Bronchial epithelial cell (primary cell): Measurements from ENCODE around the gene MDM2. TPM values are rescaled to one million over a fixed set of nuclear protein-coding genes. Genes with fewer than 3 reads are reported as not detected.
A peak's percentile ranks its signal among the peaks of the same experiment; 100 is the strongest.

Source experiments
- DNase-seq: peaks from one replicate; pipeline ENCODE4 v3.0.0-alpha.2; 2010; ENCODE audit warnings: low read depth
- FAIRE-seq: peaks from 2 replicates; lab custom pipeline; 2011; peaks lifted over from hg19 to GRCh38; lab: Jason Lieb, UNC
- H3K27me3 ChIP-seq: 2 replicates; pipeline ENCODE4 v1.5.1; 2011; ENCODE audit warnings: low read length; ENCODE audit not compliant: control insufficient read depth, insufficient read depth
- H3K36me3 ChIP-seq: 2 replicates; pipeline ENCODE4 v1.5.1; 2011; ENCODE audit warnings: low read length; ENCODE audit not compliant: control insufficient read depth, insufficient read depth
- H3K4me3 ChIP-seq: 2 replicates; pipeline ENCODE4 v1.5.1; 2011; ENCODE audit warnings: mild to moderate bottlenecking, low read depth, low read length, control low read depth
- CTCF ChIP-seq: IDR thresholded peaks from 2 replicates; pipeline ENCODE4 v1.5.1; 2011; ENCODE audit warnings: mild to moderate bottlenecking, moderate library complexity, low read length, control low read depth, inconsistent platforms; ENCODE audit not compliant: insufficient read depth, severe bottlenecking
- total RNA-seq: library from RNA; depleted of rRNA; stranded (reverse); fragments of >200 nt; gene quantifications from 2 replicates; pipeline ENCODE4 v1.2.1, GENCODE V29; 2014

The MDM2 gene
- total RNA-seq, 1 donor from 2014 or later: 116 TPM

GRCh38 chr12:68854554-68854953 is 46.6 kb downstream of the MDM2 start:
- H3K27me3 ChIP-seq: no peaks in the 10 kb centered on the region
- DNase-seq (no peak), FAIRE-seq (no peak)
- no peak for TF ChIP-seq CTCF
- H3K4me3 ChIP-seq: no peak overlapping the region
- no peaks in the 10 kb centered on the region for H3K36me3 ChIP-seq

- TF ChIP-seq CTCF: no peak
- no peak for FAIRE-seq
- H3K36me3 ChIP-seq: no peaks in the 10 kb centered on the region
- no peak for DNase-seq
- no peaks in the 10 kb centered on the region for H3K27me3 ChIP-seq
- H3K4me3 ChIP-seq: no peak overlapping the region
Observed at GRCh38 chr12:68855111-68855510, 47.1 kb downstream of the MDM2 start.

DNA sequence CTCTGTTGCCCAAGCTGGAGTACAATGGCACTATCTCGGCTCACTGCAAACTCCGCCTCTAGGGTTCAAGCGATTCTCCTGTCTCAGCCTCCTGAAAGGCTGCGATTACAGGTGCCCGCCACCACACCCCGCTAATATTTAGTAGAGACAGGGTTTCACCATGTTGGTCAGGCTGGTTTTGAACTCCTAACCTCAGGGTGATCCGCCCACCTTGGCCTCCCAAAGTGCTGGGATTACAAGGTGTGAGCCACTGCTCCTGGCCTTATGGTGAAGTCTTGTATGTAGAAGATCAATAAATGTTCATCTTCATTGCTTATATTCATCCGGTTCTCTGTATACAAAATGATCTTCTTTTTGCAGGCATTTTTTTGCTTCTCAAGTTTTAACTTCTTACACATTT is 47.8 kb downstream of the MDM2 start:
- no peak for TF ChIP-seq CTCF
- no peak for FAIRE-seq
- Histone ChIP-seq H3K27me3 (no peaks in the 10 kb centered on the region), H3K36me3 (no peaks in the 10 kb centered on the region), H3K4me3 (no peak overlapping the region)
- no peak for DNase-seq

DNA sequence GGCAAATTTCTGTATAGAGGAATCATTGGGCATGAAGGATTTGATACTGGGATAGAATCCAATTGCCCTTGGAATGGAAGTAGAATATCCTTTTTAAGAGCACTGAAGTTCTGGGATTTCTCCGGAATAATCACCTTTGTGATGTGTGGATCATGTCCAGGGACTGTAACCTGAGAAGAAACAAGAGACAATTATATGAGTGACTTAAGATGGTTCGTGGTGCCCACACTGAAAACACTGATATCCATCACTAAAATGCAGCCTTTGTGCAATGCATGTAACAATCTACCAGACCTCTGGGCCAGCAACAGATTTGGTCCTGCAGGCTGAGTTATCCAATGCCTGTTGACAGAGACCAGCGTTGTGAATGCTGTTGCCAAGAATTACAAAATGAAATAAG is 48.5 kb downstream of the MDM2 start:
- H3K36me3 ChIP-seq: no peaks in the 10 kb centered on the region
- H3K27me3 ChIP-seq: no peaks in the 10 kb centered on the region
- no peak overlapping the region for H3K4me3 ChIP-seq
- TF ChIP-seq CTCF: no peak
- DNase-seq (no peak), FAIRE-seq (no peak)

GRCh38 chr12:68861890-68862289 is 53.9 kb downstream of the MDM2 start:
- FAIRE-seq (no peak), DNase-seq (no peak)
- Histone ChIP-seq H3K27me3 (no peaks in the 10 kb centered on the region), H3K4me3 (no peak overlapping the region), H3K36me3 (no peaks in the 10 kb centered on the region)
- no peak for TF ChIP-seq CTCF

DNA sequence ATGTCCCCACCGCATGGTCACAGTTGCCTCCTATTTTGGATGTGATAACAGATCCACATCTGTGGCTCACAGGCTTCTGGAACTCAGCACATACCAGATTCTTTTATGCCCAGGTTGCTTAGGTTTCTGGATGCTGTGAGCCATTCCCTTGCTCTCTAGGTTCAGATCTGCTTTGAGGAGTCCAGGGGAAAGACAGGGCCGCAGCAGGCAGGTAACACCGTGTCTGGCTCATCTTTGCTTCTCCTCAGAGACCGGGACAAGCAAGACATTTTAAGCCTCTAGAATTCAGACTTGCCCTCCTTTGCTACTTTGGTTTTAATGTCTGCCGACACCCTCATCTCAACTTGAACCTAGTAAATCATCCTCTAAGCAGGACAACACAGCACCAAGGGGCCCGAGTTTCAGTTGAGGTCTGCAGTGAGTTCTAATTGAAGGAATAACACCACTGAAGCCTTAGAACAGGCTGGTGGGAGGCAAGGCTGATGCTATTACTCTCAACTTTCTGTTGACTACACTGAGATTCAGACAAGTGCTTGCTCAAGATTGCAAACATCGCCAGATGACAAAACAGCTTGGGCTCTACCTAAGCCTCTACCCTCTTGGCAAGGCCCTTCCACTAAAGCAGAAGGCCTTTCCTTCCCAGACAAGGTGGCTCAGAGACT is 55.3 kb downstream of the MDM2 start:
- Histone ChIP-seq H3K36me3 (no peaks in the 10 kb centered on the region), H3K27me3 (no peaks in the 10 kb centered on the region), H3K4me3 (no peak overlapping the region)
- DNase-seq: no peak
- peak; percentile 86 for FAIRE-seq
- TF ChIP-seq CTCF: no peak
